HG03520 (cell line): ENCODE results near the gene C20orf141.
"Not testable (repeated sequence)": the region's sequence is repeated elsewhere in the genome, so short reads cannot be mapped to it uniquely, and the experiment has no call there.

Experiments
- ATAC-seq: cut with Tn5 transposase; IDR thresholded peaks from one replicate; pipeline ENCODE4 v1.9.1; 2021; ENCODE audit warnings: mild to moderate bottlenecking, moderate library complexity; ENCODE audit not compliant: unreplicated experiment

Gene C20orf141

GRCh38 chr20:2820084-2820895 lies 5.5 kb downstream of the C20orf141 start:
- ATAC-seq, result no peak

DNA sequence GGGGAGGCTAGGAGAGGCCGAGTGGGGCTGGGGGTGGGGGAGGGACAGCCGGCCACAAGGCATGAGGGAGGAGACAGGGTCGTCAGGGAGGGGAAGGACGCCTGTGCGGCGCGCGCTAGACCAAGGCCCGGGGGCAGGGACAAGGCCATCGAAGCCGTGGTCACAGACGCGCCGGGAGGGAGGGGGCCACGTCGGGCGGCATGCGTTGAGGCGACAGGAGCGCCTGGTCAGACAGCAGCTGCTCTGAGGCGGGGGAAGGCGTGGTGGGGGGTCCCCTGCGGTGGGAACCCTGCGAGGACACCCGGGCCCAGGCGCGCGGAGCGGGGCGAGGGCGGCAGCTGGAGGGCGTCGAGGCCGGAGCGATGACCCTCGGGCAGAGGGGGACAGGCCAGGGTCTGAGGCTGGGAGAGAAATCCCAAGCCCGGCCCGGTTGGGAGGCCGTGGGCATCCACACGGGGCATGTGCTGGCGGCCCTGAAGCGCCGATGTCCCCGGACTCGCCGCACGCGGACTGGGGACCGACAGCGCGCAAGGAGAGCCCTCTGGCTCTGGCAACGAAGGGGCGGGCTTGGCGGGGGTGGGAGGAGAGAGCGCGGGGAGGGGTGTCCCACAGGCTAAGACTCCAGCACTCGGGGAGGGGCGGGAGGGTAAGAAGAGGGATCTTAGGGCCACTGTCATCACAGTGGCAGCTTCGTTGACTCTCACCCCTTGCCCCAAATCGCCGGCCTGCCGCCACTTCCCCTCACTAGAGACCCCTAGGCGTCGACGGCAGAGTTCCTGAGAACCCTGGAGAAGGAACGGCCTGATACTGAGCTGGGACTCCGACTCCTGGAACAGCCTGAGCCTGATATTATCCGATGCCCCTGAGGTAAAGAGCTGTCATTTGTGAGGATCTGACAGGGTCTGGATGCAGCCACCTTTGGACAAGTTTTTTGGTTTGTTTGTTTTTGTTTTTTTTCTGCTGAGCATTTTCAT lies 6.4 kb downstream of the C20orf141 start:
- no peak for ATAC-seq

GRCh38 chr20:2822073-2822472 lies 7.3 kb downstream of the C20orf141 start:
- ATAC-seq, result no peak

- no peak for ATAC-seq
Measured at GRCh38 chr20:2825761-2826160, 11.0 kb downstream of the C20orf141 start.

DNA sequence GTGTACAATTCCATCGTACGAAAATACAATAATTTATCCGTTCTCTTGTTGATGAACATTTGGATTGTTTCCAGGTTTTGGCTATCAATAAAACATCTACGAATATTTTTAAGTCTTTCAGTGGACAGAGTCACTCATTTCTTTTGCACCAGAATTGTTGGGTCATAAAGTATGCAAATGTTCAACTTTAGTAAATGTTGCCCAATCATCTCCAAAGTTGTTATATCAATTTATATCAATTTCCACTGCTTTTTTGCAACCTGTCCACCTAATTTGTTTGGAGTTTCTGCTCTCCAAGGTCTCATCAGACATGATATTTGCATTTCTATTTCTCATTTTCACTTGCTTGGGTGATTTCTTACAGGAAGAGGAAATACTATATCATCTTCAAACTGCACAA lies 11.9 kb downstream of the C20orf141 start:
- ATAC-seq, result no peak

GRCh38 chr20:2829376-2829775 lies 14.6 kb downstream of the C20orf141 start:
- ATAC-seq, result no peak

DNA sequence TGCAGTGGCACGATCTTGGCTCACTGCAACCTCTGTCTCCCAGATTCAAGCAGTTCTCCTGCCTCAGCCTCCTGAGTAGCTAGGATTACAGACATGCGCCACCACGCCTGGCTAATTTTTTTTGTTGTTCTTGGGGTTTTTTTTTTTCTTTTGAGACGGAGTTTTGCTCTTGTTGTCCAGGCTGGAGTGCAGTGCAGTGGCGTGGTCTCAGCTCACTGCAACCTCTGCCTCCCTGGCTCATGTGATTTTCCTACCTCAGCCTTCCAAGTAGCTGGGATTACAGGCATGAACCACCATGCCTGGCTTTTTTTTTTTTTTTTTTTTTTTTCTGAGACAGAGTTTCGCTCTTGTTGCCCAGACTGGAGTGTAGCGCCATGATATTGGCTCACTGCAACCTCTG lies 16.4 kb downstream of the C20orf141 start:
- not testable (repeated sequence) for ATAC-seq

- no peak for ATAC-seq
Measured at GRCh38 chr20:2833761-2834160, 19.0 kb downstream of the C20orf141 start.

DNA sequence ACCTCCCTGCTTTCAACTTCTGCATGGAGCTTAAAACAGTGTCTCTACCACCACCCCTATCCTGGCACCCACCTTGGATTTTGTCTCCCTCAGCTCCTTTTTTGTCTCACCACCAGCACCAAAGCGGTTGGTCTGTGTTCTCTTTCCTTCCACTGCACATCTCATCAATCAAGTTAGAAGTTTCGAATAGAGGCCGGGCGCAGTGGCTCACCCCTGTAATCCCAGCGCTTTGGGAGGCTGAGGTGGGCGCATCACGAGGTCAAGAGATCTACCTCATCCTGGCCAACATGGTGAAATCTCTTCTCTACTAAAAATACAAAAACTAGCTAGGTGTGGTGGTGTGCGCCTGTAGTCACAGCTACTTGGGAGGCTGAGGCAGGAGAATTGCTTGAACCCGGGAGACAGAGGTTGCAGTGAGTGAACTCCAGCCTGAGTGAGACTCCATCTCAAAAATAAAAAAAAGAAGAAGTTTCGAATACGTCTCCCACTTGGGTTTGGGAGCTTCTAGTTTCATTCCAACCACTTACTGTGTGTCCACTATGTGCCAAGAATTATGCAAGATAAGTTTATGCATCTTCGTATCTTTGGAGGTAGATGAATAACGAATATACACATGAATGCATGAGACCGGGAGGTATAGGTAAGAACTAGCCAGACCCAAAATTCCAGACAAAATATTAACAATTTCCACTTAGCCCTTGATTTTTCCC lies 19.8 kb downstream of the C20orf141 start:
- ATAC-seq, result no peak

DNA sequence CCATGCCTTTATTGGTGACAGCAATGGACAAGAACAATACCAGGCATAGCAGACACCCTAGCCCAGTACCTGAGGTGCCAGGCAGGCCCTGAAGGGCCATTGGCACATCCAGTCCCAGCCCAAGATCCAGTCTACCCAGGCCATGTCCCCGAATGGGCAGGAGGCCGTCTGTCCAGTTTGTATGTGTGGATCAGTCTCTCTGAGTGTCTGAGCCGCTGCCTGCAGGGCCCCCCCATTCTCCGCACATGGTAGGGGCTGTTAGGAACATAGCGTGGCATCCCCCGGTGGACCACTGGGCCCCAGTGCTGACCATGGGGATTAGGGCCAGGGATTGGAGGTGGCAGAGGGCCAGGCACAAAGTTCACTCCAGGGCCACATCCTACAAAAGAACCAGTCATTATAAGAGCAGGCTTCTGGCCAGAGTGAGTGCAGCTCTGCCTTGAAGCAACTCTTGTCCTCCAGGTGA lies 20.6 kb downstream of the C20orf141 start:
- ATAC-seq, result no peak

- no peak for ATAC-seq
Measured at GRCh38 chr20:2836035-2836434, 21.2 kb downstream of the C20orf141 start.

- ATAC-seq, result no peak
Measured at GRCh38 chr20:2837221-2837960, 22.6 kb downstream of the C20orf141 start.

- ATAC-seq, result no peak
Measured at GRCh38 chr20:2838170-2838797, 23.5 kb downstream of the C20orf141 start.

DNA sequence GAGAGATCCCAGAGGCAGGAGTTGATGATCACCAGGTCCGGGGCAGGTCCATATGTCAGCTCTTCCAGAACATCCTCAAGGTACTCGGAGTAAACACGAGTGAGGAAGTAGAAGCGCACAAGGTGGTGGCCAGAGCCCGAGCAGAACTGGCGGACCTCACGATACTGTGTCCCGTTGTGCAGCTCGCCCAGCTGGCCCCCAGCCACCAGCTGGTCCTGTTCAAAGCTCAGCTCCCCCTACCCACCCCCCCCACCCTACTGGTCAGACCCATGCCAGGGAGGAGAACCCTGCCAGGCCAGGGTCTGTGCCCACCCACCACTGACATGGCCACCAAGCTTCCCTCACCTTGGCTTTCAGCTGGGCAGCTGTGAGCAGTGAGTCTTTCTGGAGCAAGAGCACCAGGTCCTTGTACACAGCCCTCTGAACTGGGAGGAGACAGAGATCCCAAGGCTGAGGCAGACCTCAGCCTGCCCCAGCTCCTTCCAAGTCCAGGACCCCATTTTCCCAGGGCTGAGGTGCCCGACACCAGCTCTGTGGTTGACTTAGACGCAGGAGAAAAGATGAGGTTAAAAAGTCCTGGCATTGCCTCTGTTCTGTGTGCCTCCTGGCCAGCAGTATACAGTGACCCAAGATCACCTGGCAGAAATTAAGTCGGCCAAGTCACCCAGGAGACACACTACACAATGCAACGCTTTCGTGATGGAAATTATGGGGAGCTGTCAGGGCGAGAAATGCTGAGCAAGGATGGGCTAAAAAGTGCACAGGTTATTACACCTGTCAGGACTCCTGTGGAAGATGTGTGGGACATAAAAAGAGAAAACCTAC lies 24.3 kb downstream of the C20orf141 start:
- ATAC-seq, result no peak

DNA sequence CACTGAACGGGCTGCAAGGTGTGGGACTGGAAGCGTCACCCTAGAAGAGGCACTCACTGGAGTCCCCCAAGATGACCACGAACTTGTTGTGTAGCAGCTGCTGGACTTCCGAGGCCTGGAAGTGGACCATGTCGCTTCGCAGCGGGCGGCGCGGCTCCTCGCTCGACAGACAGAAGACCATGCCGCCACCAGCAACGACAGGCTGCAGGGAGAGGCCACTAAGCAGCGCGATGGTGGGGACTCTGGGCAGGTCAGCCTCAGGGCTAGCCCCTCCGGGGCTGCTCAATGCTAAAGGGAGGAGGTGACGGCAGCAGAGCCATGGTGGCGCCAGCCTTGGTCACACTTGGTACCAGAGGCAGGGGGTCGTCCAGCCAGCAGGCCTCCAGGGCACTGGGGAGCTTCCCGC lies 24.9 kb downstream of the C20orf141 start:
- no peak for ATAC-seq

GRCh38 chr20:2840138-2840966 lies 25.6 kb downstream of the C20orf141 start, which contains the start of the genes PCED1A and VPS16:
Gene PCED1A, minus strand, starts transcription at chr20:2840655. Its CDS starts 743 bp downstream, at chr20:2839912.
Gene VPS16, plus strand, starts transcription at chr20:2840745. Its CDS starts 30 bp downstream, at chr20:2840775.
- ATAC-seq, result peak; percentile 87

DNA sequence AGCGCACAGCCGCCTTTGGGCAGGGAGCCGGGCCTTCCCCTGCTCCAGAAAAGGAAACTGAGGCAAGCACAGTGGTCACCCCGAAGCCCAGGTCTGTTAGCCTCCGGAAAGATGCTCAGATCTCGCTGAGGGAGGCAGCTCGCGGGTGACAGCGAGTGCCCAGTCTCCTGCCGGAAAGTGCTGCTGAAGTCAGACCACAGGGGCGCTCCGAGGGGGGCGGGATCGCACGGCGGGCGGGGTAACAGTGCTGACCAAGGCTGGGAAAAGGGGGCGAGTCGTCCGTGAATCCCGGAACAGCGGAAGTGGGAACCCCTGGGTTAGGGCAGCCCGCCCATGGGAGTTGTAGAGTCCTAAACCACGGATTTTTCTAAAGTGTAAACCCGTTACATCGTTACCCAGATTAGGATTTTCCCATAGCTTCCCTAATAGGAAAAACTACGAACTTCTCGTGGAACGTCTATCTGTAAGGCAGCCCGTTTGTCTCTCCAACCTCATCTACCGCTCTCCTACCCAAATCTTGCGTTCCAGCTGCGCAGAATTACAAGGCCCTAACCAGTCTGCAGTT lies 26.3 kb downstream of the C20orf141 start:
- peak; percentile 17 for ATAC-seq

GRCh38 chr20:2845607-2846006 lies 30.8 kb downstream of the C20orf141 start:
- ATAC-seq, result no peak
